Smooth muscle cell of the brain vasculature (primary cell): ENCODE measurements around the gene LRRC4C.
"Not testable (repeated sequence)": the region's sequence is repeated elsewhere in the genome, so short reads cannot be mapped to it uniquely, and the experiment has no call there.

Source experiments
- DNase-seq: peaks from one replicate; pipeline ENCODE4 v3.0.0-alpha.2; 2012; ENCODE audit warnings: low read depth, low spot score

The LRRC4C gene

GRCh38 chr11:41031551-41032060 lies 427.8 kb downstream of the LRRC4C start:
- no peak for DNase-seq

- no peak for DNase-seq
Measured at GRCh38 chr11:41020259-41020658, 439.2 kb downstream of the LRRC4C start.

- not testable (repeated sequence) for DNase-seq
Measured at GRCh38 chr11:41019666-41020065, 439.8 kb downstream of the LRRC4C start.

GRCh38 chr11:41018224-41018623 lies 441.2 kb downstream of the LRRC4C start:
- DNase-seq = no peak

GRCh38 chr11:41010361-41011050 lies 448.9 kb downstream of the LRRC4C start:
- no peak for DNase-seq

GRCh38 chr11:41005986-41006385 lies 453.5 kb downstream of the LRRC4C start:
- no peak for DNase-seq

- DNase-seq = no peak
Measured at GRCh38 chr11:41003339-41004282, 455.8 kb downstream of the LRRC4C start.

GRCh38 chr11:40998920-40999319 lies 460.5 kb downstream of the LRRC4C start:
- no peak for DNase-seq

- no peak for DNase-seq
Measured at GRCh38 chr11:40987776-40988435, 471.5 kb downstream of the LRRC4C start.

GRCh38 chr11:40986320-40986719 lies 473.1 kb downstream of the LRRC4C start:
- DNase-seq = no peak

GRCh38 chr11:40975076-40975475 lies 484.4 kb downstream of the LRRC4C start:
- no peak for DNase-seq

GRCh38 chr11:40974186-40974795 lies 485.2 kb downstream of the LRRC4C start:
- DNase-seq = no peak

GRCh38 chr11:40958707-40959106 lies 500.7 kb downstream of the LRRC4C start:
- no peak for DNase-seq

GRCh38 chr11:40952479-40952878 lies 507.0 kb downstream of the LRRC4C start:
- no peak for DNase-seq

- no peak for DNase-seq
Measured at GRCh38 chr11:40938002-40938401, 521.5 kb downstream of the LRRC4C start.

- DNase-seq = no peak
Measured at GRCh38 chr11:40924915-40925314, 534.5 kb downstream of the LRRC4C start.

GRCh38 chr11:40921246-40921645 lies 538.2 kb downstream of the LRRC4C start:
- DNase-seq = no peak

- DNase-seq = not testable (repeated sequence)
Measured at GRCh38 chr11:40910774-40911173, 548.7 kb downstream of the LRRC4C start.

- no peak for DNase-seq
Measured at GRCh38 chr11:40894501-40894900, 565.0 kb downstream of the LRRC4C start.

- no peak for DNase-seq
Measured at GRCh38 chr11:40885250-40885954, 574.0 kb downstream of the LRRC4C start.

- no peak for DNase-seq
Measured at GRCh38 chr11:40882301-40882700, 577.2 kb downstream of the LRRC4C start.
